ENCODE results near the gene HMGXB4. TPM values are rescaled to one million over a fixed set of nuclear protein-coding genes. Genes with fewer than 3 reads are reported as not detected.

HMGXB4 gene
- total RNA-seq, 1 donor from 2014 or later = 18.0 TPM

DNA sequence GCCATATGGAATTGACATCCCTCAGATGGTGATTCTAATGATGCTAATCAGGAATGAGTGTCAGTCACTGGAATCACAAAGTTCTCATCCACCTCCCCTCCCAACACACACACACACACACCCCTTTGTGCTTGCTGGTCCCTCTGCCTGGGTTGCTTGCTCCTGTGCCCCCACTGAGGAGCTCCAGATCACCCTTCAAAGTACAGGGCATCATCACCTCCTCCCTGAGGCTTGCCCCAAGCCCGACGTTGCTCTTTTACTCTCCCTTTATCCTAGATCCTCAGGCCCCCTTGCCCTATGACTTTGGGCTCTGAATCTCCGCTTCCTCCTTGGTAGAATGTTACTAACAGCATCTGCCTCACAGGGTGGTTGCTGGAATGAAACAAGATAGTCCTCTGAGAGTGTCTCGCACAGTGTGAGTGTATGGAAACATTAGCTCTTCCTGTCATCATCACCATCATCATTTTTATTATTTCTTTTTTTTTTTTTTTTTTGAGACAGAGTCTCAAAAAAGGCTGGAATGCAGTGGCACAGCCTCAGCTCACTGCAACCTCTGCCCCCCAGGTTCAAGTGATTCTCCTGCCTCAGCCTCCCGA is 45.8 kb downstream of the HMGXB4 start:
- TF ChIP-seq, protein P1, sequence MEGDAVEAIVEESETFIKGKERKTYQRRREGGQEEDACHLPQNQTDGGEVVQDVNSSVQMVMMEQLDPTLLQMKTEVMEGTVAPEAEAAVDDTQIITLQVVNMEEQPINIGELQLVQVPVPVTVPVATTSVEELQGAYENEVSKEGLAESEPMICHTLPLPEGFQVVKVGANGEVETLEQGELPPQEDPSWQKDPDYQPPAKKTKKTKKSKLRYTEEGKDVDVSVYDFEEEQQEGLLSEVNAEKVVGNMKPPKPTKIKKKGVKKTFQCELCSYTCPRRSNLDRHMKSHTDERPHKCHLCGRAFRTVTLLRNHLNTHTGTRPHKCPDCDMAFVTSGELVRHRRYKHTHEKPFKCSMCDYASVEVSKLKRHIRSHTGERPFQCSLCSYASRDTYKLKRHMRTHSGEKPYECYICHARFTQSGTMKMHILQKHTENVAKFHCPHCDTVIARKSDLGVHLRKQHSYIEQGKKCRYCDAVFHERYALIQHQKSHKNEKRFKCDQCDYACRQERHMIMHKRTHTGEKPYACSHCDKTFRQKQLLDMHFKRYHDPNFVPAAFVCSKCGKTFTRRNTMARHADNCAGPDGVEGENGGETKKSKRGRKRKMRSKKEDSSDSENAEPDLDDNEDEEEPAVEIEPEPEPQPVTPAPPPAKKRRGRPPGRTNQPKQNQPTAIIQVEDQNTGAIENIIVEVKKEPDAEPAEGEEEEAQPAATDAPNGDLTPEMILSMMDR (IDR thresholded peaks at IDR 0.05) = no peak
- H3K27ac Mint-ChIP-seq (ENCODE audit: unreplicated experiment) = peak overlapping the region; percentile 74
- DNase-seq (ENCODE audit: low spot score) = no peak
- H3K4me3 Mint-ChIP-seq (ENCODE audit: unreplicated experiment) = no peak overlapping the region
- H3K4me1 Mint-ChIP-seq (ENCODE audit: low read depth) = peaks cover 38% of the 10 kb centered on the region
- no peaks in the 10 kb centered on the region for H3K36me3 Mint-ChIP-seq (ENCODE audit: low read depth)
- H3K27me3 Mint-ChIP-seq (ENCODE audit: low read depth) = no peaks in the 10 kb centered on the region
- H3K9me3 Mint-ChIP-seq (ENCODE audit: low read depth) = no peaks in the 10 kb centered on the region

DNA sequence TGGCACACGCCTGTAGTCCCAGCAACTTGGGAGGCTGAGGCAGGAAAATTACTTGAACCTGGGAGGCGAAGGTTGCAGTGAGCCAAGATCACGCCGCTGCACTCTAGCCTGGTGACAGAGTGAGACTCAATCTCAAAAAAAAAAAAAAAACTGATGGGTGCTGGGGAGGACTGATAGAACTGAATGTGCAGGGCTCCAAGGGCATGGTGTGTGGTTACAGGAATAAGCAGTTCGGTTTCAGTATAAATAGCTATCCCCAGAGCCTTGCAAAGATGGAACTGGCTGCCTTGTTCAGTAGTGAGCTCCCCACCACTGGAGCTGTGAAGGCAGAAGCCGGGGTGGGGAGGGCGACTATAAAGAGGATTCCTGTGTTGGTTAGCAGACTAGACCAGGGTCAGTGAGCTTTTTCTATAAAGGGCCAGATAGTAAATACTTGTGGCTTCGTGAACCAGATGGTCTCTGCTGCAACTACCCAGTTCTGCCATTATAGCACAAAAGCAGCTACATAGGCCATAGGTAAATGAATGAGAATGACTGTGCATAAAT is 48.3 kb downstream of the HMGXB4 start:
- TF ChIP-seq, protein P1 (IDR thresholded peaks at IDR 0.05) = no peak
- Mint-ChIP-seq H3K36me3 (ENCODE audit: low read depth) (peaks cover 1% of the 10 kb centered on the region), H3K9me3 (ENCODE audit: low read depth) (no peaks in the 10 kb centered on the region), H3K27me3 (ENCODE audit: low read depth) (no peaks in the 10 kb centered on the region), H3K4me3 (ENCODE audit: unreplicated experiment) (no peak overlapping the region), H3K4me1 (ENCODE audit: low read depth) (peaks cover 38% of the 10 kb centered on the region), H3K27ac (ENCODE audit: unreplicated experiment) (no peak overlapping the region)
- no peak for DNase-seq (ENCODE audit: low spot score)

DNA sequence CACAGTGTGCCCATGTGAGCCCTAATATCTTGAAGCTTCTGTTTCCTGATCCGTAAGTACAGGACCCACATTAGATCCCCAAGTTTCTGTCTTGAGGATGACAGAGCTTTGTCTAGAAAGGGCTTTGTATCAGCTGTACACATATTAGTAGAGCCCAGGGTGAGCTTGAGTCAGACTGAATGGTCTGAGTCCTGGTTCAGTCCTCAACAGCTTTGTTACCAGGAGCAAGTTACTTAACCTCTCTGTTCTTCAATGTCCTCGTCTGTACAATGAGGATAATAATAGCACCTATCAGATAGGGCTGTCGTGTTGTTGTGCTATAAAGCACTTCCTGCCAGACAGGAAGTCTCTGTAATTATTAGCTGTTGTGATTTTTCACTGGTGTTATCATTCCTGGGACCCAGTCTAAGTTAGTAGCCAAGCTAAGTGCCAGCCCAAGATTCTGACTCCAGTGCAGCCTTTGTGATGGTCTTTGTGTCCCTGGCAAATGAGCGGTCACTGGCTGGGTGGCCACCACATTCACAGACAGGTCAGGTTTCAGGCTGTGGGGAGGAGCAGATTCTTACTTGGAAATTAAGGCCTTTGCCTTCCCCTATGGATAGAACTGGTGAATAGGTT is 49.2 kb downstream of the HMGXB4 start:
- Mint-ChIP-seq H3K27me3 (ENCODE audit: low read depth) (no peaks in the 10 kb centered on the region), H3K36me3 (ENCODE audit: low read depth) (peaks cover 1% of the 10 kb centered on the region), H3K4me3 (ENCODE audit: unreplicated experiment) (no peak overlapping the region), H3K27ac (ENCODE audit: unreplicated experiment) (peak overlapping the region; percentile 66), H3K4me1 (ENCODE audit: low read depth) (peaks cover 37% of the 10 kb centered on the region), H3K9me3 (ENCODE audit: low read depth) (no peaks in the 10 kb centered on the region)
- no peak for DNase-seq (ENCODE audit: low spot score)
- TF ChIP-seq, protein P1 (IDR thresholded peaks at IDR 0.05) = no peak

DNA sequence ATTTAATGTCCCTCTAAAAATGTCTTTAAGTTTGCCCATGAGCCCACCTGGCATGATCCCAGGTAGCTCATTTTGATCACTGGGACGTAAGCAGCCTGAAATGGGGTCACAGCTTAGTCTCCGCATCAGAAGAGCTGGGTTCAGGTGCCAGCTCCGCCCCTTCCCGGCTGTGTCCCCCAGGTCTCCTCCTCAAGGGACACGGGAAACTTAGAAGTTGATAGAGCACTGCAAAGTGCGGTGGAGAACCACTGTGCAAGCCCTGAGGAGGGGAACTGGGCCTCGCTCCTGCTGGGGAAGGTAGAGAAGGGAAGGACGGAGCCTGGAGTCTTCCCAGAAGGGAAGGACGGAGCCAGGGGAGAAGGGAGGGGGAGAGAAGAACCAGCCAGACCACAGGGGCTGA is 50.1 kb downstream of the HMGXB4 start:
- peak overlapping the region; percentile 66 for H3K27ac Mint-ChIP-seq (ENCODE audit: unreplicated experiment)
- no peaks in the 10 kb centered on the region for H3K27me3 Mint-ChIP-seq (ENCODE audit: low read depth)
- H3K36me3 Mint-ChIP-seq (ENCODE audit: low read depth) = peaks cover 1% of the 10 kb centered on the region
- no peak for DNase-seq (ENCODE audit: low spot score)
- H3K4me1 Mint-ChIP-seq (ENCODE audit: low read depth) = peaks cover 41% of the 10 kb centered on the region
- H3K4me3 Mint-ChIP-seq (ENCODE audit: unreplicated experiment) = no peak overlapping the region
- TF ChIP-seq, protein P1 (IDR thresholded peaks at IDR 0.05) = no peak
- no peaks in the 10 kb centered on the region for H3K9me3 Mint-ChIP-seq (ENCODE audit: low read depth)

DNA sequence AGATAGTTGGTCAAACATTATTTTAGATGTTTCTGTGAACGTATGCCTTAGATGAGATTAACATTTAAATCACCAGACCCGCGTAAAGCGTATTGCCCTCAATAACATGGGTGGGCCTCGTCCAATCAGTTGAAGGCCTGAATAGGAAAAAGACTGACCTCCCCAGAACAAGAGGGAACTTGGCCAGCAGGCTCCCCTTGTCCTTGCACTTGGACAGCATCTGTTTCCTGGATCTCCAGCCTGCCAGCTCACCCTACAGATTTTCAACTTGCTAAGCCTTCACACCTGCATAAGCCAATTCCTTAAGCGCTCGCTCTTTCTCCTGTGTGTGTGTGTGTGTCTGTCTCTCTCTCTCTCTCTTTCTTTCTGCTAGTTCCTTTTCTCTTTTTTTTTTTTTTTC is 50.6 kb downstream of the HMGXB4 start:
- TF ChIP-seq, protein P1 (IDR thresholded peaks at IDR 0.05) = no peak
- Mint-ChIP-seq H3K27ac (ENCODE audit: unreplicated experiment) (no peak overlapping the region), H3K36me3 (ENCODE audit: low read depth) (peaks cover 1% of the 10 kb centered on the region), H3K4me1 (ENCODE audit: low read depth) (peaks cover 42% of the 10 kb centered on the region), H3K9me3 (ENCODE audit: low read depth) (no peaks in the 10 kb centered on the region), H3K4me3 (ENCODE audit: unreplicated experiment) (no peak overlapping the region), H3K27me3 (ENCODE audit: low read depth) (no peaks in the 10 kb centered on the region)
- no peak for DNase-seq (ENCODE audit: low spot score)
